OCI-LY1 (cell line): ENCODE data around the gene PROB1.

Experiments
- H2AFZ ChIP-seq: fragments of 200-600 bp; sonication (generic), shearing (Covaris generic); 2 replicates; pipeline ENCODE4 v1.6.0; 2014; ENCODE audit warnings: antibody characterized with exemption, mild to moderate bottlenecking, low read length
- H3F3A ChIP-seq: fragments of 200-600 bp; sonication (generic), shearing (Covaris generic); 2 replicates; pipeline ENCODE4 v1.6.0; 2014; ENCODE audit warnings: mild to moderate bottlenecking, antibody characterized with exemption, low read length, moderate library complexity; ENCODE audit not compliant: insufficient read depth
- H3K27ac ChIP-seq: fragments of 200-600 bp; sonication (generic); 2 replicates; pipeline ENCODE4 v1.5.1; 2014; ENCODE audit warnings: low read length, mixed run types, mild to moderate bottlenecking, low read depth; ENCODE audit not compliant: poor library complexity, severe bottlenecking
- H3K27me3 ChIP-seq: fragments of 200-600 bp; sonication (generic); 2 replicates; pipeline ENCODE4 v1.6.0; 2014; ENCODE audit warnings: antibody characterized with exemption, mild to moderate bottlenecking, low read length, moderate library complexity; ENCODE audit not compliant: insufficient read depth
- H3K36me3 ChIP-seq: fragments of 200-600 bp; sonication (generic); 2 replicates; pipeline ENCODE4 v1.6.1; 2014; ENCODE audit warnings: mild to moderate bottlenecking, antibody characterized with exemption, low read length, moderate library complexity, mixed read lengths; ENCODE audit not compliant: insufficient read depth
- H3K4me1 ChIP-seq: fragments of 200-600 bp; sonication (generic); 2 replicates; pipeline ENCODE4 v1.5.1; 2014; ENCODE audit warnings: mild to moderate bottlenecking, low read length, moderate library complexity; ENCODE audit not compliant: insufficient read depth, severe bottlenecking
- H3K4me2 ChIP-seq: fragments of 200-600 bp; sonication (generic), shearing (Covaris generic); 2 replicates; pipeline ENCODE4 v1.6.1; 2014; ENCODE audit warnings: low read length
- H3K4me3 ChIP-seq: fragments of 200-600 bp; sonication (generic); 2 replicates; pipeline ENCODE4 v1.5.1; 2014; ENCODE audit warnings: low read length, low read depth, mild to moderate bottlenecking, mixed read lengths; ENCODE audit not compliant: poor library complexity, severe bottlenecking
- H3K79me2 ChIP-seq: fragments of 200-600 bp; shearing (Covaris generic); 2 replicates; pipeline ENCODE4 v1.6.1; 2016; ENCODE audit warnings: mixed run types, low read length, mixed read lengths; ENCODE audit not compliant: insufficient read depth
- H3K9ac ChIP-seq: fragments of 200-600 bp; sonication (generic), shearing (Covaris generic); 2 replicates; pipeline ENCODE4 v1.6.1; 2014; ENCODE audit warnings: mild to moderate bottlenecking, low read length, mixed read lengths
- H3K9me2 ChIP-seq: fragments of 200-600 bp; sonication (generic), shearing (Covaris generic); 2 replicates; pipeline ENCODE4 v1.6.1; 2014; ENCODE audit warnings: low read depth, mild to moderate bottlenecking, low read length, mixed read lengths
- H3K9me3 ChIP-seq: fragments of 200-600 bp; shearing (Covaris generic); 2 replicates; pipeline ENCODE4 v1.6.1; 2014; ENCODE audit warnings: low read length, mixed read lengths
- H4K20me1 ChIP-seq: fragments of 200-600 bp; sonication (generic), shearing (Covaris generic); 2 replicates; pipeline ENCODE4 v1.6.0; 2016; ENCODE audit warnings: mild to moderate bottlenecking, low read length; ENCODE audit not compliant: insufficient read depth
- EZH2 ChIP-seq: fragments of 200-600 bp; sonication (generic), shearing (Covaris generic); IDR thresholded peaks from 2 replicates; pipeline ENCODE4 v1.8.0; 2017; ENCODE audit warnings: borderline replicate concordance, mixed run types, mild to moderate bottlenecking, antibody characterized with exemption, low read length, moderate library complexity, mixed read lengths
- TF ChIP-seq, protein P1 (sequence below): fragments of 200-600 bp; sonication (generic), shearing (Covaris generic); IDR thresholded peaks from 2 replicates; pipeline ENCODE4 v1.5.1; 2017; ENCODE audit warnings: mild to moderate bottlenecking, antibody characterized with exemption, low read length, moderate library complexity, mixed read lengths

Gene PROB1

DNA sequence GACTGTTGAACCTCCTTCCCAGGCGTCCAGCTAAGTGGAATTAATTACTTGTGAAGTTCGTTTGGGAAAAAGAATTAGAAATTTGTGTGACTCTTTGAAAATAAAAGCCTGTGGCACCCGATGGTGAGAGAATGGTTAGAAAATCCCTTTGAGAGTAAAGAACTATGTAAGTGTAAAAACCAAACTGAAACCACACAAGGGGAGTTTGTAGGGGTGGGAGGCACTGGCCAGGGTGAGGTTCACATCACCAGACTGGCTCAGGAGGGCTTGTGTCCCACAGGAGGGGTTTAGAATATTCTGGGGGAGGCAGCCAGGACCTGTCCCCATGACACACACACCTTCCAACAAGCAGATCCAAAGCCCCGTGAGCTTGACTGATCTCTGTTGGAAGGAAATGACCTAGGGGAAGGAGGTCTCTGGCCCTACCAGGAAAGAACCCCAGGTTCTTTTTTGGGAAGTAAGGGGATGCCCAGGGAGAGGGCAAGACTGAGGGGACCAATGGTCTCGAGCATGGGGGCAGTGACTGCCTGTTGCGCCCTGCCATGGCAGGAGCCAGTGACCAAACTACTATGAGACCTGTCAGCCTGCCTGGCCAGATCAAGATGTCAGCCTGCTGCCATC lies 4.7 kb upstream of the PROB1 start:
- Histone ChIP-seq H4K20me1 (no peaks in the 10 kb centered on the region), H3F3A (no peaks in the 10 kb centered on the region), H2AFZ (no peak overlapping the region), H3K9ac (no peak overlapping the region), H3K9me3 (no peaks in the 10 kb centered on the region), H3K4me3 (no peak overlapping the region), H3K27ac (no peak overlapping the region), H3K4me2 (no peak overlapping the region), H3K79me2 (no peaks in the 10 kb centered on the region), H3K4me1 (peaks cover 34% of the 10 kb centered on the region), H3K9me2 (no peaks in the 10 kb centered on the region), H3K36me3 (no peaks in the 10 kb centered on the region; the same call in 1 of the 2 replicates), H3K27me3 (no peaks in the 10 kb centered on the region)
- no peak for TF ChIP-seq EZH2

DNA sequence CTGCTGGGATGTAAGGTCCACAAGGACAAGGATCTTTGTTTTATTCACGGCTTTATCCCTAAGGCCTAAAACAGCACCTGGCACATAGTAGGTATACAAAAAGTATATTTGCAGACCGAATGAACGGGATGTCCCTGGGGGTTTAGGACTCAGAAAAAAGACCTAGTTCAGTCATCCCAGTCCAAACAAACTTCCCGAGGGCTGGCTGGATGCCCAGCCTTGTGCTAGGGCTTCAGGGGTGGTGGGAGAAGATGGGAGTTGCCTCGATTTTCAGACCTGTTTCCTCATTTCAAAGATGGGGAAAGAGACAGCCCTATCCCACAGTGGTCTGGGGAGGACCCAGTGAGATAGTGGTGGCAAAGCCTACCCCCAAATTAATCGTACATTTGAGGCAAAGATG lies 3.0 kb upstream of the PROB1 start:
- Histone ChIP-seq H3K4me3 (no peak overlapping the region), H3K9ac (no peak overlapping the region), H3K27me3 (no peaks in the 10 kb centered on the region), H4K20me1 (no peaks in the 10 kb centered on the region), H3K9me2 (no peaks in the 10 kb centered on the region), H3F3A (no peaks in the 10 kb centered on the region), H3K27ac (no peak overlapping the region), H2AFZ (no peak overlapping the region), H3K36me3 (no peaks in the 10 kb centered on the region; the same call in 1 of the 2 replicates), H3K79me2 (no peaks in the 10 kb centered on the region; the same call in 1 of the 2 replicates), H3K4me2 (no peak overlapping the region), H3K4me1 (peaks cover 35% of the 10 kb centered on the region), H3K9me3 (no peaks in the 10 kb centered on the region)
- no peak for TF ChIP-seq EZH2
- TF ChIP-seq, protein P1, sequence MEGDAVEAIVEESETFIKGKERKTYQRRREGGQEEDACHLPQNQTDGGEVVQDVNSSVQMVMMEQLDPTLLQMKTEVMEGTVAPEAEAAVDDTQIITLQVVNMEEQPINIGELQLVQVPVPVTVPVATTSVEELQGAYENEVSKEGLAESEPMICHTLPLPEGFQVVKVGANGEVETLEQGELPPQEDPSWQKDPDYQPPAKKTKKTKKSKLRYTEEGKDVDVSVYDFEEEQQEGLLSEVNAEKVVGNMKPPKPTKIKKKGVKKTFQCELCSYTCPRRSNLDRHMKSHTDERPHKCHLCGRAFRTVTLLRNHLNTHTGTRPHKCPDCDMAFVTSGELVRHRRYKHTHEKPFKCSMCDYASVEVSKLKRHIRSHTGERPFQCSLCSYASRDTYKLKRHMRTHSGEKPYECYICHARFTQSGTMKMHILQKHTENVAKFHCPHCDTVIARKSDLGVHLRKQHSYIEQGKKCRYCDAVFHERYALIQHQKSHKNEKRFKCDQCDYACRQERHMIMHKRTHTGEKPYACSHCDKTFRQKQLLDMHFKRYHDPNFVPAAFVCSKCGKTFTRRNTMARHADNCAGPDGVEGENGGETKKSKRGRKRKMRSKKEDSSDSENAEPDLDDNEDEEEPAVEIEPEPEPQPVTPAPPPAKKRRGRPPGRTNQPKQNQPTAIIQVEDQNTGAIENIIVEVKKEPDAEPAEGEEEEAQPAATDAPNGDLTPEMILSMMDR, result no peak

- H3F3A ChIP-seq, result no peaks in the 10 kb centered on the region
- TF ChIP-seq, protein P1, result no peak
- no peak for TF ChIP-seq EZH2
- H3K9ac ChIP-seq, result no peak overlapping the region
- H3K9me3 ChIP-seq, result no peaks in the 10 kb centered on the region
- H4K20me1 ChIP-seq, result no peaks in the 10 kb centered on the region
- no peak overlapping the region for H3K4me2 ChIP-seq
- H3K27me3 ChIP-seq, result no peaks in the 10 kb centered on the region
- no peaks in the 10 kb centered on the region; the same call in 1 of the 2 replicates for H3K79me2 ChIP-seq
- no peak overlapping the region for H2AFZ ChIP-seq
- H3K4me3 ChIP-seq, result no peak overlapping the region
- H3K27ac ChIP-seq, result no peak overlapping the region
- H3K4me1 ChIP-seq, result peaks cover 37% of the 10 kb centered on the region
- H3K36me3 ChIP-seq, result no peaks in the 10 kb centered on the region; the same call in 1 of the 2 replicates
- H3K9me2 ChIP-seq, result no peaks in the 10 kb centered on the region
These were observed 1.8 kb upstream of the PROB1 start for GRCh38 chr5:139396691-139397090.
